ENCODE results near the gene KCNC4.

DNA sequence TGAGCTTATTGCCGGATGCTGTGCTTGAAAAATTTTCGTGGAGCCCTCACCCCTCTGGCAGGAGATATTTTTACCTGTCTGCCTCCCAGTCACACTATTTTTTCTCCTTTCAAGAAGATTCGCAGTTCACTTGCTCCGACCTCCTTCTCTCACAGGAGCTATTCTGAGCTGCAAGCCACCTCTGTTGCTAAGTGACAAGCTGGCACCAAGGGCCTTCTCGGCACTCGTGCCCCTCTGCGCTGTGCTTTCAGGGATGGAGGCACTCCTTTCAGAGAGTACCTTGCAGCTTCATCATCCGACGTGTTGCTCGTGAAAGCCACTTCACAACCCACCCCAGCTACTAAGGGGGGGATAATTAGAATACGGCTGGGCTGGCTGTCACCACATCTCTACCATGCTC, 48.3 kb upstream of the KCNC4 start:
- no peak for TF ChIP-seq RCOR1 (IDR thresholded peaks at IDR 0.05; ENCODE audit: insufficient replicate concordance, low read length)
- TF ChIP-seq, protein P1, sequence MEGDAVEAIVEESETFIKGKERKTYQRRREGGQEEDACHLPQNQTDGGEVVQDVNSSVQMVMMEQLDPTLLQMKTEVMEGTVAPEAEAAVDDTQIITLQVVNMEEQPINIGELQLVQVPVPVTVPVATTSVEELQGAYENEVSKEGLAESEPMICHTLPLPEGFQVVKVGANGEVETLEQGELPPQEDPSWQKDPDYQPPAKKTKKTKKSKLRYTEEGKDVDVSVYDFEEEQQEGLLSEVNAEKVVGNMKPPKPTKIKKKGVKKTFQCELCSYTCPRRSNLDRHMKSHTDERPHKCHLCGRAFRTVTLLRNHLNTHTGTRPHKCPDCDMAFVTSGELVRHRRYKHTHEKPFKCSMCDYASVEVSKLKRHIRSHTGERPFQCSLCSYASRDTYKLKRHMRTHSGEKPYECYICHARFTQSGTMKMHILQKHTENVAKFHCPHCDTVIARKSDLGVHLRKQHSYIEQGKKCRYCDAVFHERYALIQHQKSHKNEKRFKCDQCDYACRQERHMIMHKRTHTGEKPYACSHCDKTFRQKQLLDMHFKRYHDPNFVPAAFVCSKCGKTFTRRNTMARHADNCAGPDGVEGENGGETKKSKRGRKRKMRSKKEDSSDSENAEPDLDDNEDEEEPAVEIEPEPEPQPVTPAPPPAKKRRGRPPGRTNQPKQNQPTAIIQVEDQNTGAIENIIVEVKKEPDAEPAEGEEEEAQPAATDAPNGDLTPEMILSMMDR (conservative IDR thresholded peaks at IDR 0.05; ENCODE audit: low read depth, low read length) = no peak
